Body of pancreas (tissue), 4 donors: ENCODE results near the gene CRIP1.

Source experiments
- POLR2A ChIP-seq, 3 donors: fragments of 450-650 bp; IDR thresholded peaks; one replicate each; pipeline ENCODE4 v1.6.1; 2016; ENCODE audit warnings: antibody characterized with exemption in 3 of 3, mild to moderate bottlenecking in 2 of 3
- TF ChIP-seq, protein P1 (sequence below), 7 experiments: fragments of 450-650 bp in 4 of 7; fragments of 200-600 bp in 3 of 7; sonication (generic) in 3 of 7; IDR thresholded peaks; one replicate each; pipeline ENCODE4 v1.5.1; 2016 to 2019; ENCODE audit warnings: antibody characterized with exemption in 7 of 7

DNA sequence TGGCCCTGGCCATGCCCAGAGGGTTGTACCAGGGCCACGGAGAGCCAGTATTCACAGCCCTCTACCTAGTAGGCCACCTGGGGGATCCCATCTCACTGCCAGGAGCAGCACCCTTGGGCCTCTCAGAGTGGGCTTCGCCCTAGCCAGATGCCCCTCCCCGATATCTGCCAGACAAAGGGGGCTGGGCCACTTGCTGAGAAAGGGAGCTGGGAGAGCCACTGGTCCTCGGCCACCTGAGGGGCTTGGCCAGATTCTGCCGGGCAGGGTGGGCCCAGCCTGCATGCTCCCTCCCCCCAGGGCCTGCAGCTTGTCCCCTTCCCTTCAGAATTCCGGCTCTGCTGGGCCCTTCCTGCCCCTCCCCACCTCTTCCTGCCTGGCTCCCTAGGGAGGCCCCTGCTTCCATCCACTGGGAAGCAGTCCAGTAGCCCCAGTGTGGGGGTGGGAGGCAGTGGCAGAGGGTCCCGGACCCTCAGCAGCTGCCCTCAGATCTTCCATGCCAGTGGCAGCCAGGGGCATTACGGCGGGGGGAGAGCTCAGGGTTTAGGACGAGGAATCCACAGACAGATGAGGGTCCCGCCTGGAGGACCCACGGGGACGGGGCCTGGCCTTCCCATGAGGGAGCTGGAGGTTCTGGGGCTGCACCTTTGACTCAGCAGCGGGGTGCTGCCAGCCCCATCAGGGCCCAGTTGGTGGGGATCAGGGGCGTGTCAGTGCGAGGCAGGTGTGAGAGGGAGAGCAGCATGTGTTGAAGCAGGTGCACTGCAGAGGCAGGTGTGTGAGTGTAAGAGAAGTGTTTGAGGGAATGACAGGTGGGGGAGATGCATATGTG lies 9.6 kb upstream of the CRIP1 start:
- TF ChIP-seq, protein P1, sequence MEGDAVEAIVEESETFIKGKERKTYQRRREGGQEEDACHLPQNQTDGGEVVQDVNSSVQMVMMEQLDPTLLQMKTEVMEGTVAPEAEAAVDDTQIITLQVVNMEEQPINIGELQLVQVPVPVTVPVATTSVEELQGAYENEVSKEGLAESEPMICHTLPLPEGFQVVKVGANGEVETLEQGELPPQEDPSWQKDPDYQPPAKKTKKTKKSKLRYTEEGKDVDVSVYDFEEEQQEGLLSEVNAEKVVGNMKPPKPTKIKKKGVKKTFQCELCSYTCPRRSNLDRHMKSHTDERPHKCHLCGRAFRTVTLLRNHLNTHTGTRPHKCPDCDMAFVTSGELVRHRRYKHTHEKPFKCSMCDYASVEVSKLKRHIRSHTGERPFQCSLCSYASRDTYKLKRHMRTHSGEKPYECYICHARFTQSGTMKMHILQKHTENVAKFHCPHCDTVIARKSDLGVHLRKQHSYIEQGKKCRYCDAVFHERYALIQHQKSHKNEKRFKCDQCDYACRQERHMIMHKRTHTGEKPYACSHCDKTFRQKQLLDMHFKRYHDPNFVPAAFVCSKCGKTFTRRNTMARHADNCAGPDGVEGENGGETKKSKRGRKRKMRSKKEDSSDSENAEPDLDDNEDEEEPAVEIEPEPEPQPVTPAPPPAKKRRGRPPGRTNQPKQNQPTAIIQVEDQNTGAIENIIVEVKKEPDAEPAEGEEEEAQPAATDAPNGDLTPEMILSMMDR (IDR thresholded peaks at IDR 0.05): no peak
- no peak for TF ChIP-seq POLR2A (IDR thresholded peaks at IDR 0.05)
